Breast epithelium (tissue), 4 donors: ENCODE results near the gene ZNF814. TPM values are rescaled to one million over a fixed set of nuclear protein-coding genes. Genes with fewer than 3 reads are reported as not detected.
"Not testable (repeated sequence)": the region's sequence is repeated elsewhere in the genome, so short reads cannot be mapped to it uniquely, and the experiment has no call there.

ENCODE experiments used
- DNase-seq, 2 donors: peaks; one replicate each; pipeline ENCODE4 v3.0.0-alpha.2; 2019; ENCODE audit warnings: low spot score in 2 of 2
- H3K27ac ChIP-seq, 2 donors: fragments of 200-600 bp; sonication (generic) in 1 of 2; one replicate each; pipeline ENCODE4 v1.5.1; 2016 to 2019; ENCODE audit warnings: mild to moderate bottlenecking in 1 of 2
- H3K27me3 ChIP-seq, 2 donors: fragments of 200-600 bp; sonication (generic) in 1 of 2; one replicate each; pipeline versions ENCODE4 v1.5.1 to v1.6.0; 2017 to 2019; ENCODE audit warnings: control low read depth in 1 of 2, mild to moderate bottlenecking in 1 of 2
- H3K36me3 ChIP-seq: fragments of 200-600 bp; one replicate; pipeline ENCODE4 v1.5.1; 2019
- H3K4me1 ChIP-seq, 2 donors: fragments of 200-600 bp; sonication (generic); one replicate each; pipeline ENCODE4 v1.5.1; 2016 to 2019; ENCODE audit warnings: control low read depth in 1 of 2
- H3K4me3 ChIP-seq, 3 donors: fragments of 200-600 bp; sonication (generic); 1 replicate in 2 of 3; 2 replicates in 1 of 3; pipeline ENCODE4 v1.5.1; 2016 to 2019; ENCODE audit warnings: mild to moderate bottlenecking in 3 of 3, moderate library complexity in 2 of 3
- H3K9me3 ChIP-seq, 2 donors: fragments of 200-600 bp; sonication (generic) in 1 of 2; one replicate each; pipeline ENCODE4 v1.5.1; 2016 to 2019; ENCODE audit warnings: control low read depth in 1 of 2
- POLR2A ChIP-seq: fragments of 450-650 bp; IDR thresholded peaks from one replicate; pipeline ENCODE4 v1.6.1; 2016; ENCODE audit warnings: antibody characterized with exemption, mild to moderate bottlenecking, moderate library complexity
- POLR2AphosphoS5 ChIP-seq, 3 donors: sonication (generic); formaldehyde crosslinking; IDR thresholded peaks; one replicate each; pipeline ENCODE4 v1.6.1; 2017; ENCODE audit warnings: antibody characterized with exemption in 3 of 3
- intact Hi-C: fragments of 100-400 bp; cut with DNase I; formaldehyde crosslinking; loops from one replicate; pipeline ENCODE4 v1.15.1; 2023; ENCODE audit warnings: low total_unique reads
- total RNA-seq, 3 donors: library from RNA; depleted of rRNA; stranded (reverse); fragments of >200 nt; gene quantifications; one replicate each; pipeline ENCODE4 v1.1.0, GENCODE V29; 2016
- TF ChIP-seq, protein P1 (sequence below), 3 donors: fragments of 450-650 bp; IDR thresholded peaks; one replicate each; pipeline ENCODE4 v1.5.1; 2016 to 2017; ENCODE audit warnings: antibody characterized with exemption in 3 of 3, mild to moderate bottlenecking in 3 of 3, moderate library complexity in 3 of 3

ZNF814 gene
- total RNA-seq, 3 donors from 2014 or later = 4.8 to 26.1 (median 17.0) TPM

DNA sequence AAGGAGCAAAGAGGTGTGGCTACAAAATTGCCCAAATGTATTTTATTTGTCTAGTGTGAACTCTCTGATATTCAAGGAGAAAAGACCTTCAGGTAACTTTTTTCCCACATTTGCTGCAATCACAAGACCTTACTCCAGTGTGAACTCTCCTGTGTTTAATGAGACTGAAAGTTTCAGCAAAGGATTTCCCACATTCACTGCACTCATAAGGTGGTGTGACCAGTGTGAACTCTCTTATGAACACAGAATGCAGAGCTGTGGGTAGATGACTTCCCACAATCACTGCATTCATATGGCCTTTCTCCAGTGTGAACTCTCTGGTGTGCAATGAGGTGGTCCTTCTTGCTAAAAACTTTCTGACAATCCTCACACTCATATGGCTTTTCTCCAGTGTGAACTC lies 16.4 kb downstream of the ZNF814 start:
- Histone ChIP-seq H3K36me3 (no peaks in the 10 kb centered on the region), H3K4me3 (no peak overlapping the region), H3K27me3 (no peaks in the 10 kb centered on the region), H3K9me3 (peaks cover 87 to 94% of the 10 kb centered on the region in 2 donors), H3K4me1 (no peaks in the 10 kb centered on the region), H3K27ac (no peak overlapping the region)
- intact Hi-C loops = no loop called here
- no peak for DNase-seq
- TF ChIP-seq POLR2AphosphoS5 (IDR thresholded peaks at IDR 0.05) (no peak), POLR2A (no peak)
- TF ChIP-seq, protein P1, sequence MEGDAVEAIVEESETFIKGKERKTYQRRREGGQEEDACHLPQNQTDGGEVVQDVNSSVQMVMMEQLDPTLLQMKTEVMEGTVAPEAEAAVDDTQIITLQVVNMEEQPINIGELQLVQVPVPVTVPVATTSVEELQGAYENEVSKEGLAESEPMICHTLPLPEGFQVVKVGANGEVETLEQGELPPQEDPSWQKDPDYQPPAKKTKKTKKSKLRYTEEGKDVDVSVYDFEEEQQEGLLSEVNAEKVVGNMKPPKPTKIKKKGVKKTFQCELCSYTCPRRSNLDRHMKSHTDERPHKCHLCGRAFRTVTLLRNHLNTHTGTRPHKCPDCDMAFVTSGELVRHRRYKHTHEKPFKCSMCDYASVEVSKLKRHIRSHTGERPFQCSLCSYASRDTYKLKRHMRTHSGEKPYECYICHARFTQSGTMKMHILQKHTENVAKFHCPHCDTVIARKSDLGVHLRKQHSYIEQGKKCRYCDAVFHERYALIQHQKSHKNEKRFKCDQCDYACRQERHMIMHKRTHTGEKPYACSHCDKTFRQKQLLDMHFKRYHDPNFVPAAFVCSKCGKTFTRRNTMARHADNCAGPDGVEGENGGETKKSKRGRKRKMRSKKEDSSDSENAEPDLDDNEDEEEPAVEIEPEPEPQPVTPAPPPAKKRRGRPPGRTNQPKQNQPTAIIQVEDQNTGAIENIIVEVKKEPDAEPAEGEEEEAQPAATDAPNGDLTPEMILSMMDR (IDR thresholded peaks at IDR 0.05) = no peak

DNA sequence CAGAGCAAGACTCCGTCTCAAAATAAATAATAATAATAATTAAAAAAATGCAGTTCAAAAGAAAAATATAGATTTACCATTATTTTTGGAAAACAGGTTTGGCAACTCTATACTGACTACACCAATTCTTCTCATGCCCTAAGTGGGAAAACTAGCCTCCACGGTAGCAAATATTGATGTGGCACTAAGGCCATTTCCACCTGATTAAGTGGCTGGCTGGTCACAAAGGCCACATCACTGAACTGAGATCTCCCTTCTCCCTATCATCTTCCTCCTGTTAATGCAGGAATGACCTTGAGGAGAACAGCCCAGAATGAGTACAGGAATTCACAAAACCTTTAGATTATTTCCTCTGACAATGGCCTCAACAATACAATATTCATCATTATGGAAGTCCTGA lies 18.6 kb downstream of the ZNF814 start:
- peaks cover 87 to 90% of the 10 kb centered on the region in 2 donors for H3K9me3 ChIP-seq

DNA sequence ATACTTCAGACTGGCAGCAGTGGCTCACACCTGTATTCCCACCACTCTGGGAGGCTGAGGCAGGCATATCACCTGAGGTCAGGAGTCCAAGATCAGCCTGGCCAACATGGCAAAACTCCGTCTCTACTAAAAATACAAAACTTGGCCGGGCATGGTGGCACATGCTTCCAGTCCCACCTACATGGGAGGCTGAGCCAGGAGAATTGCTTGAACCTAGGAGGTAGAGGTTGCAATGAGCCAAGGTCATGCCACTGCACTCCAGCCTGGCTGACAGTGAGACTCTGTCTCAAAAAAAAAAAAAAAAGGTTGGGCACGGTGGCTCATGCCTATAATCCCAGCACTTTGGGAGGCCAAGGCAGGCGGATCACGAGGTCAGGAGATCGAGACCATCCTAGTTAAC lies 19.2 kb downstream of the ZNF814 start:
- H3K27me3 ChIP-seq, H3K4me1 ChIP-seq, intact Hi-C loops, H3K27ac ChIP-seq, H3K4me3 ChIP-seq, H3K36me3 ChIP-seq, DNase-seq: not testable (repeated sequence)
- H3K9me3 ChIP-seq = peaks cover 87 to 93% of the 10 kb centered on the region in 2 donors

More for the DNA sequence above, 18.6 kb downstream of the ZNF814 start:
- no peaks in the 10 kb centered on the region for H3K36me3 ChIP-seq
- no peak overlapping the region for H3K27ac ChIP-seq
- DNase-seq = no peak
- intact Hi-C loops = no loop called here
- no peak overlapping the region for H3K4me3 ChIP-seq
- TF ChIP-seq, protein P1 (IDR thresholded peaks at IDR 0.05) = no peak
- TF ChIP-seq POLR2A = no peak
- TF ChIP-seq POLR2AphosphoS5 (IDR thresholded peaks at IDR 0.05) = no peak
- no peaks in the 10 kb centered on the region for H3K27me3 ChIP-seq
- H3K4me1 ChIP-seq = no peaks in the 10 kb centered on the region

DNA sequence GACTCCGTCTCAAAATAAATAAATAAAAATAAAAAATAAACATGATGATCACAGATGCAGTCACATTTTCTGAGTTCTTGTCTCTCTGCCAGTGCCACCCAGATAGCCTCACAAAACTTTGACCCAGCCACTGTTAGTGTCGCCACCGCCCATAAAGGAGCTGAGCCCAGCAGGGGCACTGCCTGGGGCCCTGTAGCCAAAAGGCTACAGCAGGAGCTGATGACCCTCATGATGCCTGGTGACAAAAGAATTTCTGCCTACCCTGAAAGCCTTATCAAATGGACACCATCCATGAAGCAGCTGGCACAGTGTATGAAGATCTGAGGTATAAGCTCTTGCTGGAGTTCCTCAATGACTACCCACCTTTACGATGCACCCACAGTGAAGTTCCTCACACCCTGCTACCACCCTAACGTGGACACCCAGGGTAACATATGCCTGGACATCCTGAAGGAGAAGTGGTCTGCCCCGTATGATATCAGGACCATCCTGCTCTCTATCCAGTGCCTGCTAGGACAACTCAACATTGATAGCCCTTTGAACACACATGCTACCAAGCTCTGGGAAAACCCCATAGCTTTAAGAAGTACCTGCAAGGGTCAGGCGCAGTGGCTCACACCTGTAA lies 20.9 kb downstream of the ZNF814 start:
- peaks cover 83 to 89% of the 10 kb centered on the region in 2 donors for H3K9me3 ChIP-seq
- TF ChIP-seq, protein P1 (IDR thresholded peaks at IDR 0.05) = no peak
- TF ChIP-seq POLR2AphosphoS5 (IDR thresholded peaks at IDR 0.05) = no peak
- no peak for TF ChIP-seq POLR2A
- intact Hi-C loops = no loop called here
- no peaks in the 10 kb centered on the region for H3K36me3 ChIP-seq
- no peak for DNase-seq
- no peaks in the 10 kb centered on the region for H3K27me3 ChIP-seq
- H3K4me3 ChIP-seq = no peak overlapping the region
- H3K4me1 ChIP-seq = no peaks in the 10 kb centered on the region
- no peak overlapping the region for H3K27ac ChIP-seq

DNA sequence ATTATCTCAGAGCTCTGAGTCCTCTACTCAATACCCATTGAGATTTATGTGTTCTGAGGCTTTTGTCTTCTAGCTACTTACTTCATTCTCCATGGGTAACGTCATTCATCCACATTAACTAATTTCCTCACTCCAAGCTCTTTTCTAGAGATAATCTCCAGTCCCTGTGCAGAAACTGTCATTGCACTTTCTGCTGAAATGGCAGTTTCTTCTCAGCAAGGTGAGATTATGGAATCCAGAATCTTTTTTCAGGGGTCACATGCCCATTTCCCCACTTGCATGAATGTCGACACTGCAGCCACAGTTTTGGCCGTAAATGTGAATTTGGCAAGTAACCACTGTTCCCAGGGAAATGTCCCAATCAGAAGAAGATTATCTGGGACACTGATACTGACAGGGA lies 26.5 kb downstream of the ZNF814 start:
- H3K27me3 ChIP-seq, H3K36me3 ChIP-seq, H3K4me1 ChIP-seq, H3K27ac ChIP-seq, DNase-seq, H3K4me3 ChIP-seq, intact Hi-C loops: not testable (repeated sequence)
- H3K9me3 ChIP-seq = peaks cover 74% of the 10 kb centered on the region in 2 donors

DNA sequence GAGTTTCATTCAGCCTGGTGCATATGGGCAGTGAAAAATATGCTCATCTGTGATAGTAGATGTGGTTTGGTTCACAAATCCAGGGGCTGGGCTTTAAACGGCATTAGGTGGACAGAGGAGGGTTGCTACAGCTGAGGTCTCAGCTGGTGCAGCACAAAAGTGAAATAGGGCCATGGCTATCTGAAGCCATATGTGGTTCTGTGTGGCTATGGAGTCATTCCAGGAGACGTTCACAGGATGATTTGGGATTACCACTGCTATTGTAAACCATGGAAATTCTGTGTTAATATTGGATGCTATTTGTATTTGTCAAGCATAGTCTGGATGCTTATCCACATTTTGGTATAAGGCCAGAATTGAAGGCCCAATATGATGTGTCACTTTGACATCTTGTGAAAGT lies 34.7 kb downstream of the ZNF814 start:
- H3K27ac ChIP-seq, intact Hi-C loops, H3K27me3 ChIP-seq, DNase-seq, H3K4me3 ChIP-seq, H3K4me1 ChIP-seq, H3K36me3 ChIP-seq: not testable (repeated sequence)
- H3K9me3 ChIP-seq = peaks cover 9 to 47% of the 10 kb centered on the region in 2 donors

DNA sequence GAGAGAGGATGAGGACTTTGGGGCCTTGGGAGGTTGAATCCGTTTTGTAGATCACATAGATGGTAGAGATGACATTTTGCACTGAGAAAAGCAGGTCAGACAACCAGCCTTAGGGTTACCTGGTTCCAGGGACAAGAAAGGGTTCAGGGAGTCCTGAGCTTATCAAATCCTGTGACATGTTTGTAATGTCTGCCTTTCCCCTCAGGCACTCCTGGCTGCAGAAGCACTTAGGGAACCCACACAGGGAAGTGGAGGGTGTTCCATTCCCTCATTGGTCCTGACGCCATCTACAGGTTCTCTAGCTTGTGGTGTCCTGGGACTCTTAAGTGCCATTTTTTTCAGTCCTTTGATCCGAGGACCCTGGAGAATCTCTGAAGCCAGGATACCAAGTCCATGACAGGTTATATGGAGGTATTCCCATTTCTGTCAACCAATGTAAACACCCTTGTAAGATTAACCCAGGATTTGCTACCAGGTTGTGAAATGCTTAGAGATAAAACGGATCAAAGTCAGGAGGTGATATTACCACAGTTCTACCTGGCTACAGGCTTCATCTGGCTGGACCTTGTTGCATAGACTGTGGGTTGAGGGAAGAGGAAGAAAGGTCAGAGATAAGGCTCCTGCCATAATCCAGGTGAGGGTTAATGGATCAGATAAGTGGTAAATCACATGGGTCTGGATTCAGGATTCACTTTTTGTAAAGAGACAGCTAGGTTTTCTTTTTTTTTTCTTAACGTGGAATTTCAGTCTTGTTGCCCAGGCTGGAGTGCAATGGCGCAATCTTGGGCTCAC lies 36.8 kb downstream of the ZNF814 start:
- H3K36me3 ChIP-seq, DNase-seq, H3K27ac ChIP-seq, H3K27me3 ChIP-seq, intact Hi-C loops, H3K4me1 ChIP-seq: not testable (repeated sequence)
- Histone ChIP-seq H3K9me3 (peaks cover 0 to 37% of the 10 kb centered on the region in 2 donors), H3K4me3 (peak overlapping the region in 1 of 3 donors; percentile 85)
